Gastrocnemius medialis (tissue), 4 donors: ENCODE results near the gene PARN.

ENCODE experiments used
- CTCF ChIP-seq, 5 experiments: fragments of 450-650 bp in 3 of 5; fragments of 200-600 bp in 2 of 5; sonication (generic) in 2 of 5; IDR thresholded peaks in 4 of 5; conservative IDR thresholded peaks in 1 of 5; 1 replicate in 4 of 5; 2 replicates in 1 of 5; pipeline ENCODE4 v1.5.1; 2016 to 2019; ENCODE audit warnings: antibody characterized with exemption in 5 of 5, mild to moderate bottlenecking in 3 of 5, moderate library complexity in 3 of 5
- POLR2A ChIP-seq, 2 donors: fragments of 450-650 bp; IDR thresholded peaks; one replicate each; pipeline ENCODE4 v1.6.1; 2017; ENCODE audit warnings: antibody characterized with exemption in 2 of 2, mild to moderate bottlenecking in 2 of 2, moderate library complexity in 2 of 2

GRCh38 chr16:14464796-14465195 is 165.3 kb downstream of the PARN start:
- no peak for TF ChIP-seq CTCF (IDR thresholded peaks at IDR 0.05 in 4 of 5, conservative IDR thresholded peaks at IDR 0.05 in 1 of 5)
- TF ChIP-seq POLR2A (IDR thresholded peaks at IDR 0.05) = no peak
